ENCODE measurements around the gene BSG.

GRCh38 chr19:531009-531752 is 41.2 kb upstream of the BSG start:
- no peak for TF ChIP-seq CTCF (IDR thresholded peaks at IDR 0.05; ENCODE audit: low read depth, low read length)
- TF ChIP-seq EZH2phosphoT487 (IDR thresholded peaks at IDR 0.05; ENCODE audit: low read depth) = no peak

Data from OCI-LY3 (cell line).